Right cardiac atrium (tissue), 5 donors: ENCODE data around the gene DENND1A. TPM values are rescaled to one million over a fixed set of nuclear protein-coding genes. Genes with fewer than 3 reads are reported as not detected.

Source experiments
- ATAC-seq, 2 donors: fragments of 200-7000 bp; cut with Tn5 transposase; one replicate each; pipeline versions ENCODE4 v1.8.0 to v1.9.1; 2020; ENCODE audit warnings: moderate library complexity in 2 of 2, mild to moderate bottlenecking in 1 of 2
- DNase-seq, 3 donors: peaks; one replicate each; pipeline ENCODE4 v3.0.0-alpha.2; 2020
- H3K27ac ChIP-seq: one replicate; pipeline ENCODE4 v1.5.1; 2013; ENCODE audit warnings: mild to moderate bottlenecking, low read length, control low read depth, moderate library complexity
- H3K27me3 ChIP-seq: one replicate; pipeline ENCODE4 v1.6.1; 2013; ENCODE audit not compliant: control insufficient read depth, insufficient read depth
- H3K4me1 ChIP-seq: one replicate; pipeline ENCODE4 v1.6.1; 2013; ENCODE audit warnings: low read length; ENCODE audit not compliant: control insufficient read depth, insufficient read depth
- H3K4me3 ChIP-seq: one replicate; pipeline ENCODE4 v1.5.1; 2013; ENCODE audit warnings: low read length, control low read depth
- H3K9me3 ChIP-seq: one replicate; pipeline ENCODE4 v1.6.1; 2013; ENCODE audit warnings: low read length; ENCODE audit not compliant: control insufficient read depth
- WGBS: extraction: QIAGEN DNeasy Blood & Tissue Kit; methylation state at CpG from one replicate; pipeline ENCODE4 v1.1.7; 2013; 5-methylcytosine and 5-hydroxymethylcytosine counted together
- intact Hi-C, 4 donors: fragments of 100-400 bp; cut with DNase I; formaldehyde crosslinking; loops; one replicate each; pipeline versions ENCODE4 v1.11.0 to v1.14.0; 2022 to 2023
- polyA plus RNA-seq: library from polyadenylated mRNA; stranded (reverse); fragments of 200-250 nt; gene quantifications from one replicate; pipeline ENCODE4 v1.2.3, GENCODE V29; 2013
- total RNA-seq, 4 donors: library from RNA; stranded (reverse); fragmentation: NEBNext Ultra II Directional; extraction: Animal tissue kit (Norgen Biotek cat#: 25700); gene quantifications; one replicate each; pipeline ENCODE4 v1.2.1, GENCODE V29; 2021
- donor health status: healthy with polysubstance abuse.
- donor health status: DM: no; HTN: yes; CAD: no.
- donor health status: DM: no; HTN: no; CAD: no.
- donor health status: DM: no; HTN: yes; CAD: no; lungs with severe emphysema.
- donor health status: DM: yes; HTN: yes; CAD: no.

DENND1A gene
- total and polyA plus RNA-seq, 5 donors: 11.4 to 19.3 (median 17.4) TPM

DNA sequence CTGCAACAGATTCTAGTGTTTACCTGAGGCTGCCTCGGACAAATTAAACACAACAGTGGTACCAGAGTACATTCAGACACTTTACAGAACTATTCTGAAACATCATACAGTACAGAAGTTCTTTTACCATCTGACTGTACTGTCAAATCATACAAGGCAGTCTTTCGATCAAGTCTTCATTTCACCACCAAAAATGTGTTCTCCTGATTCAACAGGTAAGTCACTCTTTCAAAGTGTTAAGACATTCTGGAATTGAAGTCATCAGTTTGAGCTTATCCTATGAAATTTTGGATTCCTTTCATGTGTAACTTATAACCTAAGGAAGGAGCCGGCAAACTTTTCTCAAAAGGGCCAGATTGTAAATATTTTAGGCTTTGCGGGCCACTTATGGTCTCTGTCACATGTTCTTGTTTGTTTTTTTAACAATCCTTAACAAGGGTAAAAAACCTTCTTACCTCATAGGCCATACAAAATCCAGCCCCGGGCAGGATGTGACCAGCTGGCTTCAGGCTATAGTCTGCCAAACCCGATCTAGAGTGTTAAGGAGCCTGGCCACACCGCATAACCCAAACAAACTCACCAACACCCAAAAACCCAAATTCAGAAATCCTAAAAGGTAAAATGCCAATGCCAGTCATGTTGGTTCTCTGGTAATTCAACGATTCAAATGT lies 151.6 kb downstream of the DENND1A start:
- intact Hi-C loops: no loop called here
- no peak for DNase-seq
- H3K9me3 ChIP-seq: no peaks in the 10 kb centered on the region
- 85% methylated on average over 8 of the region's 8 CpGs for WGBS
- no peak overlapping the region for H3K4me3 ChIP-seq
- H3K27me3 ChIP-seq: no peaks in the 10 kb centered on the region
- H3K27ac ChIP-seq: no peak overlapping the region
- peaks cover 3% of the 10 kb centered on the region for H3K4me1 ChIP-seq
- no peak for ATAC-seq

DNA sequence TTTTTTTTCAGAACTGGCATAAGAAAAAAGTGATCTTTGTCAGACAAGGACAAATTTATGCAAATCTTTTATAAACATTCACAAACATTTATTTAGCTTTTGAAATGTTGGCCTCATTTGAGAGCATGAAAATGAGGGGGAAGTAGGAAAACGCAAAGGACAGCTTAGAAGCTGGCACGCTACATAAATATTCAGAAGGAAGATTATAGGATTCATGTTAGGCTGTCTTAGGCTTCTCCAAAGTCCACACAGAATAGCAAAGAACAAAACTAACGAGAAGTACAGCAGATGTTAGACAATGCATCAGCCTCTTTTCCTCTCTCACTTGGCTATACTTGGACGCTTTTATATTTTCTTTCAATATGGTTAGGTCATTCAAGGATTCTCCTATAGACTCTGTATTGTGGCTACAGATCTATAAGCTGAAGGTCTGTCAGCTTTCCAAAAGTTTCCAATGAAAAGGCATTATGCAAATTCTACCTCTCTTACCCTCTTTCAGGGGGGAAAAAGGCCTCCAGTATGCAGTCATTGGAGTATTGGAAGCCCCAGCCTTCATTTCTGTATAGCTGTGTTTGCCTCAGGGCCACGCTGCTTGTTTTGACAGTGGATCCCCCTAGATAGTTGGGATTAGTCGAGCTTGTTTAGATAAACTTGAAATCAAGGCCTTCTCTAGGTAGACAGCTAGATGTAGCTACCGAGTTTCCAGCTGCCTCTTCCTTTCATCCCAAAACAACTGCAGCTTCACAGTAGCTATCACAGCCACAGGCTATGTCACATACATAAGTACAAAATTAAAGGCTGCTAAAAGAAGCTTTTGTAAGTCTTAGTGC lies 153.0 kb downstream of the DENND1A start:
- Histone ChIP-seq H3K9me3 (no peaks in the 10 kb centered on the region), H3K27ac (no peak overlapping the region), H3K4me1 (peaks cover 3% of the 10 kb centered on the region), H3K4me3 (no peak overlapping the region), H3K27me3 (no peaks in the 10 kb centered on the region)
- intact Hi-C loops: no loop called here
- ATAC-seq (no peak), DNase-seq (no peak)
- WGBS: 84% methylated on average over 7 of the region's 7 CpGs

DNA sequence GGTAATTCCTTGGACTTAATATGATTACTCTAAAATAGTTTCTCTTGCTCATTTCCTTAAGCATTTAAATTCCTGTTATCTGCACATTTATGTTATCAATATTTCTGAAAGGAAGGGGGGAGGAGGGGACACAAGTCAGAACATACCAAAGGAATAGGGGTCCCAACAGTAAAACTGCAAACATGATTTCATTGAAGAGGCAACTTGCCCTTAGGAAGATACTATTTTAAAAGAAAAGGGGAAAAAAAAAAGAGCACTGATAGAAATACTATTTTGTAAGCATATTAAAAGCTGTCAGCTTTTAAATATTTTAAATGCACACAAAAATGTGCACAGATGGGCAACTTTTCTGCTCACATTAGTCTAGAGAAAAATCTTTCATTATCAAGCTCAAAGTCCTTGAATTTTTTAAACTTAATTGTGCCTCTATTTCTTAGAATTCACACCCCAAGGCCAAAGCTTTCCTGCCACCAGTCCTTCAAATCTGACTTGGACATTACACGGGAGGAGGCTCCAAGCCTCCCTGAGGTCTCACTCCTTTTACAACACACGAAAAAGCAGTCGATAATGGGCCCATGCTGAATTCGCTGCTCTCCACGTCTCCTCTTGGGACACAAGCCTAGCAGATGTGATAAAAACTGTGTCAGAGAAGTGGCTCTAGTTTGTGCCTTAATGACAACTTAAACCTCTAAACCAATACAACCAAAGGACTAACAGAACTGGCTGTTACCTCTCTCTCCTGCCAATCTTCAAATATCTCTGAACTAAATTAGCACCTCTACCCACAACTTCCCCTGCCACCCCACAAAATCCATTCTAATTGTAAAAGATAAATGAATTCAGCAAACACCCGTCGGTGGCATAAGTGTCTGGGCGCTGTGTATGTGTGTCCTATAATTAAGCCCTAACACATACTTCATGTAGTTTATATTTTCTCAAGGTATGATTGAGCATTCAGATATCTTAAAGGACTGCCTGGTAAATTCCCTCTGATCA lies 154.3 kb downstream of the DENND1A start:
- Histone ChIP-seq H3K9me3 (no peaks in the 10 kb centered on the region), H3K4me3 (no peak overlapping the region), H3K27me3 (no peaks in the 10 kb centered on the region), H3K27ac (no peak overlapping the region), H3K4me1 (peaks cover 3% of the 10 kb centered on the region)
- no peak for DNase-seq
- ATAC-seq: no peak
- 67% methylated on average over 8 of the region's 8 CpGs for WGBS
- intact Hi-C loops: no loop called here

DNA sequence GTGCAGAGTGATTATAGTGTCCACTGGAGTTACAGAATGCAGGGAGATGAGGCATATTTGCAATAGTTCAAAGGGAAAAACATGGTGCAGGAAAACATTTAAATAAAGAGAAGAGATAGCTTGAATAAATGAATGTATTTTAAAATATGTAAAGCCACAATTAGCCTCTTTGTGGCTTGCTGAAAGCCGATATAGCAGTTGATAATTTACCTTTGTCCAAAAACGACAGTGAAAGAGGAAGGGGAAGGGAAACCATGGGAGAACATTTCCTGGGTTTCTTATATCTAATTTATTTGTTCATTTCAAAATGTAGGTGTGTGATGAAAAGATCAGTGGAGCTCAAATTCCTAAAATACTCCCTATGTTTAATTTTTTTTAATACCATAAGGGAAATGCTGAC lies 156.1 kb downstream of the DENND1A start:
- ATAC-seq (no peak), DNase-seq (no peak)
- H3K4me3 ChIP-seq: no peak overlapping the region
- no peaks in the 10 kb centered on the region for H3K27me3 ChIP-seq
- H3K27ac ChIP-seq: no peak overlapping the region
- WGBS: 70% methylated on average over 2 of the region's 2 CpGs
- no peaks in the 10 kb centered on the region for H3K9me3 ChIP-seq
- peaks cover 6% of the 10 kb centered on the region for H3K4me1 ChIP-seq
- intact Hi-C loops: no loop called here

DNA sequence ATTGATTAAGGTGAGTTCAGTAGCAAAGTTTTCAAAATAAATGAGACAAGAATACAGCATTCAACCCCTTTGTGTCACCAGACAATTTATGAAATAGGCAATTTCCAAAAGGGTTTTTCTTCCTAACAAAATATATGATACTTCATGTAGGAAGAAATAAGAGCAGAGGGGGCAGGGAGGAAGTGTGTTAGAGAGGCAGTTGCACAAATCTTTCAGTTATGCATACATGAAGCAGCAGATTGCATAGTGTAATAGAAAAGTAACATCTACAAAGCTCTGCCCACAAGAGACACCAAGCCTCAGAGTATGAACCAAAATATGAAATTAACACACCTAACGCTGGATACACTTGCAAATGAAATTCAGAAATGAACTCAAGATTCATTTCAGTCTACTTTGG lies 157.0 kb downstream of the DENND1A start:
- 93% methylated on average over 1 of the region's 1 CpG for WGBS
- Histone ChIP-seq H3K4me1 (peaks cover 6% of the 10 kb centered on the region), H3K9me3 (no peaks in the 10 kb centered on the region), H3K4me3 (no peak overlapping the region), H3K27me3 (no peaks in the 10 kb centered on the region), H3K27ac (no peak overlapping the region)
- DNase-seq: no peak
- ATAC-seq: no peak
- intact Hi-C loops: no loop called here

DNA sequence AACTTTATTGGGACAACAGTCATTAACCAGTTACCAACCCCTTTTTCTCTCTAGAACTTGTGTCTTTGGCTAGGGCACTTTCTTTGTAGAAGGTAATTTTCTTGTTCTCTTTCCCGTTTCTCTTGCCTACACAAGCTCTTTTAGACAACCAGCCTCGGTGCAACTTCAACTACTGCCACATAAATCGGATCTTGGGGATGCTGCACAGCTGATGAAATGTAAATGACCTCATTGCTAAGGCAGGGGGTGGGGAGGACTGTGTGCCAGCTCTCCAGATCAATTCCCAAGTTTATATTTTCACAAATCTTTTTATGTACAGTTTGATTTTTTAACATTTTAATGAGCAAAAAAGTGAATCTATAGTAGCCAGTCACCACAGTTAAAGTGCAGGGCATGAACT lies 157.6 kb downstream of the DENND1A start:
- Histone ChIP-seq H3K4me1 (peaks cover 6% of the 10 kb centered on the region), H3K27me3 (no peaks in the 10 kb centered on the region), H3K4me3 (no peak overlapping the region), H3K9me3 (no peaks in the 10 kb centered on the region), H3K27ac (no peak overlapping the region)
- intact Hi-C loops: no loop called here
- DNase-seq (no peak), ATAC-seq (no peak)
- WGBS: 79% methylated on average over 3 of the region's 3 CpGs

DNA sequence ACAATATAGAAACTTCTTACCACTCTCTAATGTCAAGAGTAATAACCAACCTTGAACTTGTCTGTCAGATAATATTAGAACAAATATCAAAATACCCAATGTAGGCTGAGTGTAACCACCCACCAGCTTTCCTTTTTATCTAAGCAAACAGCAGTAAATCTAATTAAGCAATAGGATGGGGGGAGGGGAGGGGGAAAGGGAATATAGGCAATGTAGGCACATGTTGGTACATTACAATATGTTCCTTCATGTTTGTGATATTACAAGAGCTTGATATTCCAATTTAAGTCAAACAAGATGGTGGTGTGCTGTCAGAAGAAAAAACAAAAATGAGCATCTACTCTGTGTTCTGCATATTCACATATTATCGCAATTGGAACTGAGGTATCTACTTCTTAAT lies 158.2 kb downstream of the DENND1A start:
- intact Hi-C loops: no loop called here
- Histone ChIP-seq H3K27ac (no peak overlapping the region), H3K4me3 (no peak overlapping the region), H3K4me1 (peaks cover 6% of the 10 kb centered on the region), H3K27me3 (no peaks in the 10 kb centered on the region), H3K9me3 (no peaks in the 10 kb centered on the region)
- 100% methylated on average over 1 of the region's 1 CpG for WGBS
- ATAC-seq (no peak), DNase-seq (no peak)

DNA sequence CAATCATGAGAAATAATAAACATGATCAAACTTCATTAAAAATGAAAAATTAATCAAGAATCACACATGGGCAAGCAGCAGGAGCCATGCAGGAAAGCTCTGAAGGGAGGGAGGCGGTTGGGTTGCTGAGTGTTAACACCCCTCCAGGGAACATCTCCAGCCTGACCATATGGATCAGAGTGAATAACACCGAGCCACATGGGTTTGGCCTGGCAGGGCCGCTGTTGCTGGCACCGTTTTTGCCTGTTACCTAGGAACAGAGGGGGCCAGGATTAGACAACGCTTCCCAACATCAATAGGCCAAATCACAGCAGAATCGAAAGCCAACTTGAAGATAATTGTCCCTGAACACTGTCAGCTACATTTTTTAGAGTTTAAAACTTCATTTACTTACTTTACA lies 160.2 kb downstream of the DENND1A start:
- peak in 1 of 2 donors; percentile 21 for ATAC-seq
- no peaks in the 10 kb centered on the region for H3K27me3 ChIP-seq
- H3K4me1 ChIP-seq: peaks cover 2% of the 10 kb centered on the region
- DNase-seq: peak in 2 of 3 donors; percentile 25 to 55
- no peak overlapping the region for H3K27ac ChIP-seq
- whole genome bisulfite sequencing: 64% methylated on average over 6 of the region's 6 CpGs
- H3K4me3 ChIP-seq: no peak overlapping the region
- intact Hi-C loops: loop anchor here in 1 of 4 donors (10.0 kb wide), 1 partner anchor 55 kb away; no protein-coding TSS in a partner anchor
- no peaks in the 10 kb centered on the region for H3K9me3 ChIP-seq

DNA sequence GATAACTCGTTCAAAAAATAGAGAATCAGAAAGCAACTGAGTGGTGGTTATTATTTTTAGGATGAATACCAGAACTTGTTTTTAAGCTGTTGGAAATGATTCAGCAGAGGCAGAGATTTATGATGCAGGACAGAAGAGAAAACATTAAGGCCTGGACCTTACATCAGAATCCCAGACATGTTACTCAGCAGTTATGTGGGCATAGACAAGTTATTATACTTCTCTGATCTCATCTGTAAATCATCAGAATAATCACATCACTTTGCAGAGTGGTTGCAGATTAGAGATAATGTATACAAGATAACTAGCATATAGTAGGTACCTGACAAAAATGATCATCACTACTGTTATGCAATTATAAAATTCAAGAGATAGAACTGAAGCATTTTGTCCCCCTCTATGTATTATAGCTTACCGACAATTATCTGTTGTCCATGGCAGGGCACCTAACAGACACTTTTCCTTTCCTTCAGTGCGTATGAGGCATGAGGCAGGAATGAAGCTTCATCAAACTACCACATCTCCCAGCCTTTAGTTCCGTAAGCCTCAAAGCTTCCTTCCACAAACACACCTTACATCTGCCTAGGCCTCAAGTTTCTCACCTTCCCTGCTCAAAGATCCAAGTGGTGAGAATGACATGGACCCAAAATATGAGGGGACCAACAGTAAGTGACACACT lies 165.9 kb downstream of the DENND1A start:
- H3K4me3 ChIP-seq: no peak overlapping the region
- ATAC-seq: no peak
- no peak for DNase-seq
- WGBS: 93% methylated on average over 4 of the region's 4 CpGs
- peaks cover 4% of the 10 kb centered on the region for H3K4me1 ChIP-seq
- no peaks in the 10 kb centered on the region for H3K27me3 ChIP-seq
- no peak overlapping the region for H3K27ac ChIP-seq
- no peaks in the 10 kb centered on the region for H3K9me3 ChIP-seq
- intact Hi-C loops: loop anchor here in 1 of 4 donors (10.0 kb wide), 1 partner anchor 61 kb away; no protein-coding TSS in a partner anchor

DNA sequence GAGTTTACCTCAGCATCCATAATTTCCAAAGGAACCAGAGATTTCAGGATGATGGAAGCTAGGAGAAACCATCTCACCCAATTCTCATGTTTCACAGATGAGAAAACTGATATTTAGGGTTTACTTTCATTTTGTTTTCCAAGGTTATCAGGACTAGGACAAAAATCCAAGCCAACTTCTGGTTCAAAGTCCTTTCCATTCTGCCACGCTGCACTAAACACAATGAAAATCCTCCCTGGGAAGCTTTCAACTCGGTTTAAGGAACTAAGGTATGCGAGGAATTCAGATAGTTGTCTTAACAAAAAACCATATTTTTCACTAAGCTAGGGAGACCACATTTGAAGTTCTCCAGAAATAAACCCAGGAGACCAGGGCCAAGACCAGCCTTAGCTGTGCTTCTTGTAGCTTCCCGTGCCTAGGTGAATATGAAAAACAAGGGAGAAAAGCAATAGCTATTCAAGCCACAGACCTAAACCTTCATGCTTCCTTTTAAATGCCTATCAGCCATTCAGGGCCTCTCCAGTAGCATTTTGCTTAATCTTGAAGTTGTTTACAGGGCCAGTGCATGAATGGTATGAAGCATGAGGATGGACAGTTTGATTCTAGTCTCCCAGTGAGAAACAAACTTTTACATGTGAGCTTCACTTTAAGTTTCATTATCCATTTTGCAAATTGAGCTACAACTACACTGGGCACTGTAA lies 167.9 kb downstream of the DENND1A start:
- no peak overlapping the region for H3K27ac ChIP-seq
- no peaks in the 10 kb centered on the region for H3K9me3 ChIP-seq
- peaks cover 6% of the 10 kb centered on the region for H3K4me1 ChIP-seq
- no peaks in the 10 kb centered on the region for H3K27me3 ChIP-seq
- intact Hi-C loops: loop anchor here in 1 of 4 donors (10.0 kb wide), 1 partner anchor 63 kb away; no protein-coding TSS in a partner anchor
- DNase-seq: no peak
- no peak for ATAC-seq
- H3K4me3 ChIP-seq: no peak overlapping the region
- 89% methylated on average over 4 of the region's 4 CpGs for WGBS
